Gastroesophageal sphincter (tissue), 4 donors: ENCODE measurements around the gene PRX. TPM values are rescaled to one million over a fixed set of nuclear protein-coding genes. Genes with fewer than 3 reads are reported as not detected.

Experiments
- ATAC-seq: fragments of 150-250 bp; one replicate; pipeline ENCODE4 v1.9.1; 2016; ENCODE audit warnings: mild to moderate bottlenecking, moderate library complexity
- H3K27ac ChIP-seq, 4 donors: fragments of 200-600 bp; sonication (generic) in 3 of 4; 1 replicate in 3 of 4; 2 replicates in 1 of 4; pipeline ENCODE4 v1.5.1; 2016 to 2019
- H3K27me3 ChIP-seq: fragments of 200-600 bp; sonication (generic); one replicate; pipeline ENCODE4 v1.5.1; 2019
- H3K36me3 ChIP-seq, 2 donors: fragments of 200-600 bp; sonication (generic); one replicate each; pipeline ENCODE4 v1.5.1; 2019; ENCODE audit warnings: control low read depth in 1 of 2
- H3K4me1 ChIP-seq, 3 donors: fragments of 200-600 bp; sonication (generic); 1 replicate in 2 of 3; 2 replicates in 1 of 3; pipeline ENCODE4 v1.5.1; 2016 to 2019; ENCODE audit warnings: control low read depth in 2 of 3
- H3K4me3 ChIP-seq, 2 donors: fragments of 200-600 bp; sonication (generic); one replicate each; pipeline ENCODE4 v1.5.1; 2019; ENCODE audit warnings: mild to moderate bottlenecking in 1 of 2, moderate library complexity in 1 of 2
- H3K9me3 ChIP-seq, 3 donors: fragments of 200-600 bp; sonication (generic); one replicate each; pipeline ENCODE4 v1.5.1; 2017 to 2019; ENCODE audit warnings: control low read depth in 2 of 3
- EP300 ChIP-seq: sonication (generic); formaldehyde crosslinking; IDR thresholded peaks from one replicate; pipeline ENCODE4 v1.6.1; 2017; ENCODE audit warnings: antibody characterized with exemption, mild to moderate bottlenecking
- POLR2A ChIP-seq, 2 donors: fragments of 450-650 bp; IDR thresholded peaks; one replicate each; pipeline ENCODE4 v1.6.1; 2017; ENCODE audit warnings: antibody characterized with exemption in 2 of 2, mild to moderate bottlenecking in 2 of 2, moderate library complexity in 1 of 2
- POLR2AphosphoS5 ChIP-seq: sonication (generic); formaldehyde crosslinking; IDR thresholded peaks from one replicate; pipeline ENCODE4 v1.6.1; 2017; ENCODE audit warnings: antibody characterized with exemption
- WGBS, 2 donors: methylation state at CpG; one replicate each; pipeline ENCODE4 v1.1.5; 2018; ENCODE audit warnings: low coverage in 1 of 2; 5-methylcytosine and 5-hydroxymethylcytosine counted together
- total RNA-seq, 4 donors: library from RNA; depleted of rRNA; stranded (reverse); fragments of >200 nt; gene quantifications; one replicate each; pipeline ENCODE4 v1.1.0, GENCODE V29; 2016
- TF ChIP-seq, protein P1 (sequence below), 4 experiments: fragments of 200-600 bp in 2 of 4; fragments of 450-650 bp in 2 of 4; sonication (generic) in 1 of 4; IDR thresholded peaks; one replicate each; pipeline ENCODE4 v1.5.1; 2017 to 2019; ENCODE audit warnings: antibody characterized with exemption in 4 of 4, mild to moderate bottlenecking in 2 of 4, moderate library complexity in 2 of 4

Gene PRX
- total RNA-seq, 4 donors from 2014 or later, result 4.5 to 12.7 (median 6.7) TPM

DNA sequence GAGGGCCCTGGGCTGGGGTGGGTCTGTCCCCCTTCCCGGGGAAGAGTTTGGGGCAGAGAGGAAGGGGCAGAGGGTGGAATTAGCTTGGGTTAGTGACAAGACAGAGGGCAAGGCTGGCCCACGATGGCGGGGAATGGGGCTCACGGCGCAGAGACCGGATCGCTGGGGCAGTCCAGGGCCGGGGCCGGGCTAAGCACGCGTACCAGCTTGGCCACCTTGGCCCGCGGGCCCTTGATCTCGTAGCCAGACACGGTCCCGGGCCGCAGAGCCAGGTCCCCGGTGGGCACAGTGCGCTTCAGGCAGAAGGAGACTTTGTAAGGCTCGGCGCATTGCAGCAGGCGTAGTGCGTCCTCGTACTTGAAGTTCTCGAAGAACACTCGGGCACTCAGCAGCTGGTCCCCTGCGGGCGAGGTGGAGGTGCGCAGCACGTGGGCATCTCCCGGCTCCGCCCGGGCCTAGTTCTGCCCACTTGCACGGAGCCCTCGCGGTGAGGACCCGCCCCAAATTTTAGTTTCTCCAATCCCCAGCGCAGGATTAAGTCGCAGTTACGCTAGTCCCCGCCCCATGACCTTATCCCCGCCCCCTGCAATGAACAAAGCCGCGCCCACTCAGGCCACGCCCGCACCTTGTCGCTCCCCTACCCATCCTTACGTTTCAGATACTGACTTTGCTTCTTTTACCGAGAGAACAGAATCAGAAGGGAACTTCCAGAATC is 14.6 kb downstream of the PRX start:
- H3K9me3 ChIP-seq, result no peaks in the 10 kb centered on the region
- peak overlapping the region in 1 of 2 donors; percentile 19 for H3K4me3 ChIP-seq
- no peaks in the 10 kb centered on the region for H3K27me3 ChIP-seq
- no peak overlapping the region for H3K27ac ChIP-seq
- 48 to 64% methylated on average over 5 to 32 of the region's 49 CpGs for WGBS, 2 donors
- peaks cover 0 to 30% of the 10 kb centered on the region in 2 donors for H3K36me3 ChIP-seq
- TF ChIP-seq, protein P1, sequence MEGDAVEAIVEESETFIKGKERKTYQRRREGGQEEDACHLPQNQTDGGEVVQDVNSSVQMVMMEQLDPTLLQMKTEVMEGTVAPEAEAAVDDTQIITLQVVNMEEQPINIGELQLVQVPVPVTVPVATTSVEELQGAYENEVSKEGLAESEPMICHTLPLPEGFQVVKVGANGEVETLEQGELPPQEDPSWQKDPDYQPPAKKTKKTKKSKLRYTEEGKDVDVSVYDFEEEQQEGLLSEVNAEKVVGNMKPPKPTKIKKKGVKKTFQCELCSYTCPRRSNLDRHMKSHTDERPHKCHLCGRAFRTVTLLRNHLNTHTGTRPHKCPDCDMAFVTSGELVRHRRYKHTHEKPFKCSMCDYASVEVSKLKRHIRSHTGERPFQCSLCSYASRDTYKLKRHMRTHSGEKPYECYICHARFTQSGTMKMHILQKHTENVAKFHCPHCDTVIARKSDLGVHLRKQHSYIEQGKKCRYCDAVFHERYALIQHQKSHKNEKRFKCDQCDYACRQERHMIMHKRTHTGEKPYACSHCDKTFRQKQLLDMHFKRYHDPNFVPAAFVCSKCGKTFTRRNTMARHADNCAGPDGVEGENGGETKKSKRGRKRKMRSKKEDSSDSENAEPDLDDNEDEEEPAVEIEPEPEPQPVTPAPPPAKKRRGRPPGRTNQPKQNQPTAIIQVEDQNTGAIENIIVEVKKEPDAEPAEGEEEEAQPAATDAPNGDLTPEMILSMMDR (IDR thresholded peaks at IDR 0.05), result no peak
- TF ChIP-seq POLR2A (IDR thresholded peaks at IDR 0.05) (no peak), POLR2AphosphoS5 (no peak), EP300 (no peak)
- ATAC-seq, result no peak
- H3K4me1 ChIP-seq, result peaks cover 0 to 10% (median 0%) of the 10 kb centered on the region in 3 donors

DNA sequence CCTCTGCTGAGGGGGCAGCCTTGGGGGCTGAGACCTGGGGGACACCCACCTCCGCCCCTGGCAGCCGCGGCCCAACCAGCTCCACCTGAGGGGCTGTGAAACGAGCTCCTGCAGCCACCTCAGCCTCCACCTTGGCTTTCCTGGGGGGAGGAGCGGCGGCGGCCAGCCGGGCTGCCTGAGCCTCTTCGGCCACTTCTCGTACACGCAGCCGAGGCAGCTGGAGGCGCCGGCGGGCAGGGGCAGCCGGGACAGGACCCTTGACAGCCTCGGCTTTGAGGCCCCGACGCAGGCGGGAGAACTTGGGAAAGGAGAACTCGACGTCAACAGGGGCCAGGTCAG is 15.6 kb downstream of the PRX start:
- no CpG with 5 or more reads among the region's 22 CpGs for WGBS, 2 donors
- no peak for ATAC-seq

DNA sequence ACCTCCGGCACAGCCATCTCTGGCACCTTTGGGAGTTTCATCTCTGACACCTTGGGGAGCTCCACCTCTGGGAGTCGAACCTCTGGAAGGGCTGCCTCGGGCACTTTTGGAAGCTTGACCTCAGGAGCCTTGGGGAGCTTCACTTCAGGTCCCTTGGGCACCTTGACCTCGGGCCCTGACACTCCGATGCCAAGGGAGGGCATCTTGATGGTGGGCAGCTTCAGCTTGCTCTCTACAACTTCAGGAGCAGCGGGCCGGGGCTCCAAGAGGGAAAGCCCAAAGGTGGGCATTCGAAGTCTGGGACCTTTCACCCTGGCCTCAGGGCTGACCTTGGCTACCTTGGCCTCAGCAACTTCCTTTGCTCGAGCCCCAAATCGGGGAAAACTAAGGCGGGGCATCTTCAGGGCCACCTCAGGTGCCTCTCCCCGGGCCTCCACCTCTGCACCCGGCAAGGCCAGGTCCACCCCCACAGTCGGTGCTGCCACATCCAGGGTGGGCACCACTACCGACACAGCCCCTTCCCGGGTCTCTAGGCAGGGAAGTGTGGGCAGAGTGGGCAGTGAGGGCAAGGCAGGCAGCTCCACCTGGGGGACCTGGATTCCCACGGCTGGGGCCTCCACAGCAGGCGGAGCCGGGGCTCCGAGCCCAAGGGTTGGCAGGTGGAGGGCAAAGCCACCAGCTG is 16.2 kb downstream of the PRX start:
- Histone ChIP-seq H3K4me1 (no peaks in the 10 kb centered on the region), H3K4me3 (no peak overlapping the region), H3K9me3 (no peaks in the 10 kb centered on the region), H3K36me3 (peaks cover 0 to 30% of the 10 kb centered on the region in 2 donors), H3K27ac (no peak overlapping the region), H3K27me3 (no peaks in the 10 kb centered on the region)
- TF ChIP-seq, protein P1 (IDR thresholded peaks at IDR 0.05), result no peak
- 100% methylated on average over 1 of the region's 20 CpGs; no CpG with 5 or more reads in 1 of the 2 donors for WGBS, 2 donors
- no peak for ATAC-seq

More for the DNA sequence above, 15.6 kb downstream of the PRX start:
- no peaks in the 10 kb centered on the region for H3K27me3 ChIP-seq
- TF ChIP-seq EP300, result no peak
- TF ChIP-seq POLR2AphosphoS5, result no peak
- no peak for TF ChIP-seq POLR2A (IDR thresholded peaks at IDR 0.05)
- TF ChIP-seq, protein P1 (IDR thresholded peaks at IDR 0.05), result no peak
- peaks cover 0 to 30% of the 10 kb centered on the region in 2 donors for H3K36me3 ChIP-seq
- no peaks in the 10 kb centered on the region for H3K9me3 ChIP-seq
- H3K4me3 ChIP-seq, result no peak overlapping the region
- H3K27ac ChIP-seq, result no peak overlapping the region
- H3K4me1 ChIP-seq, result no peaks in the 10 kb centered on the region

DNA sequence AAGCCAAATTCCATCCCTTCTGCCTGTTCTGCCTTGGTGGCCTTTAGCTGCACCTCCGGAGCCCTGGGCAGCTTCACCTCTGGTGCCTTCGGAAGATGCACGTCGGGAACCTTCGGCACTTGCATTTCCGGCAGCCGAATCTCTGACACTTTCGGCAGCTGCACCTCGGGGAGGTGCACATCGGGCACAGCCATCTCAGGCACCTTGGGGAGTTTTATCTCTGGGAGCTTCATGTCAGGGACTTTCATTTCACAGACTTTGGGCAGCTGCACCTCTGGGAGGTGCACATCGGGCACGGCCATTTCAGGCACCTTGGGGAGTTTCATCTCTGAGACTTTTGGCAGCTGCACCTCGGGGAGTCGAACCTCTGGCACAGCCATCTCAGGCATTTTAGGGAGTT is 17.2 kb downstream of the PRX start:
- TF ChIP-seq EP300 (no peak), POLR2A (IDR thresholded peaks at IDR 0.05) (no peak), POLR2AphosphoS5 (no peak)
- TF ChIP-seq, protein P1 (IDR thresholded peaks at IDR 0.05), result no peak
- H3K27ac ChIP-seq, result no peak overlapping the region
- no peaks in the 10 kb centered on the region for H3K9me3 ChIP-seq
- ATAC-seq, result no peak
- peaks cover 0 to 30% of the 10 kb centered on the region in 2 donors for H3K36me3 ChIP-seq
- H3K4me1 ChIP-seq, result no peaks in the 10 kb centered on the region
- no peaks in the 10 kb centered on the region for H3K27me3 ChIP-seq
- WGBS, 2 donors, result 90 to 92% methylated on average over 4 to 9 of the region's 14 CpGs
- no peak overlapping the region for H3K4me3 ChIP-seq

DNA sequence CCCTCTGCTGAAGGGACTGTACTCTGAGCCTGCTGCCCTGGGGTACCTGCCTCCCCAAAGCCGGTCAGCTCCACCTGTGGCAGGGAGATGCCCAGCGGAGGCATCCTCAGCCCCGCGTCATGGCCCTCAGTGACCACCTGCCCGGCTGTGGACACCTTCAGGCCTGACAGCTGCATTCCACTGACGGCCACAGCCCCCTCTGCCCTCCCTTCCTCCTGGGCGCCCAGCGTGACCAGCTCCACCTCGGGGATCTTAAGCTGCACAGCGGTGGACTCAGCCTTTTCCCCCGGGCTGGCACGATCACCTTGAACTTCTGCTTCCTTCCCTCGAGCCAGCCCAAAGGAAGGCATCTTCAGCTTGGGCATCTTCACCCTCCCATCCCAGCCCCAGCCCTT is 18.4 kb downstream of the PRX start:
- 69 to 94% methylated on average over 3 to 8 of the region's 13 CpGs for WGBS, 2 donors
- no peaks in the 10 kb centered on the region for H3K4me1 ChIP-seq
- H3K4me3 ChIP-seq, result no peak overlapping the region
- TF ChIP-seq POLR2A (IDR thresholded peaks at IDR 0.05) (no peak), POLR2AphosphoS5 (no peak), EP300 (no peak)
- TF ChIP-seq, protein P1 (IDR thresholded peaks at IDR 0.05), result no peak
- ATAC-seq, result no peak
- no peaks in the 10 kb centered on the region for H3K9me3 ChIP-seq
- peaks cover 0 to 30% of the 10 kb centered on the region in 2 donors for H3K36me3 ChIP-seq
- H3K27me3 ChIP-seq, result no peaks in the 10 kb centered on the region
- H3K27ac ChIP-seq, result no peak overlapping the region
